ENCODE results near the gene SMAD3. TPM values are rescaled to one million over a fixed set of nuclear protein-coding genes. Genes with fewer than 3 reads are reported as not detected.
A peak's percentile ranks its signal among the peaks of the same experiment; 100 is the strongest.

The SMAD3 gene
- total and polyA plus RNA-seq, 10 of the 15 experiments (the other 5 are each of a cell fraction or from before 2014, with no cell fraction given) = 5.6 to 43.2 (median 16.0) TPM

- BruUV-seq (replicated peaks) = no TSS peak
- ATAC-seq (peak; percentile 20), DNase-seq (ENCODE audit: low read depth, low spot score) (no peak), FAIRE-seq (no peak)
- 33% methylated on average over 3 of the region's 3 CpGs for WGBS (ENCODE audit: insufficient coverage, insufficient replicate concordance, low lambda C conversion rate, missing lambda C conversion rate)
- Histone ChIP-seq H3K4me3 (peak overlapping the region; percentile 27; the same call in 1 of the 2 replicates), H3K4me1 (ENCODE audit: control insufficient read depth, insufficient read depth, low read length) (peaks cover 85% of the 10 kb centered on the region), H2AFZ (ENCODE audit: control insufficient read depth, low read depth, low read length) (no peak overlapping the region), H3K36me3 (ENCODE audit: control insufficient read depth in 2 of 2, insufficient read depth in 2 of 2, low read length in 1 of 2) (peaks cover 3% of the 10 kb centered on the region in 2 experiments), H3K4me2 (ENCODE audit: control insufficient read depth, insufficient read depth) (peak overlapping the region; percentile 90), H4K20me1 (ENCODE audit: control insufficient read depth, insufficient read depth) (0 out of 2 replicates have a peak, but pooled peaks cover 3% of the 10 kb centered on the region), H3K9me3 (replicated peaks; ENCODE audit: control insufficient read depth, insufficient read depth, low read length) (no peaks in the 10 kb centered on the region), H3K79me2 (ENCODE audit: control insufficient read depth, insufficient read depth, low read length) (peaks cover 76% of the 10 kb centered on the region), H3K9ac (ENCODE audit: control insufficient read depth, insufficient read depth, low read length) (peak overlapping the region; percentile 73), H3K27ac (ENCODE audit: control insufficient read depth, insufficient read depth) (peak overlapping the region; percentile 93), H3K27me3 (replicated peaks in 1 of 2; ENCODE audit: control insufficient read depth in 2 of 2, insufficient read depth in 2 of 2, low read length in 1 of 2) (no peaks in the 10 kb centered on the region)
- ChIA-PET RAD21 (ENCODE audit: unreplicated experiment) (interaction anchor here (0.8 to 13.0 kb wide), 19 partner anchors 13 to 160 kb away, joined by 3 to 215 read pairs (median 5); partner anchors contain the start of gene SMAD3), SMC1A (ENCODE audit: uncharacterized antibody, unreplicated experiment) (interaction anchor here (0.8 to 13.0 kb wide), 27 partner anchors 9 to 222 kb away, joined by 3 to 247 read pairs (median 9); partner anchors contain the start of gene SMAD3), CTCF (interaction anchor here (0.8 to 8.5 kb wide), 14 partner anchors 10 to 159 kb away, joined by 3 to 71 read pairs (median 4); no protein-coding TSS in a partner anchor), POLR2A (interaction anchor here (1.1 to 6.8 kb wide), 8 partner anchors 8 to 61 kb away, joined by 3 to 79 read pairs (median 6); partner anchors contain the start of gene SMAD3)
- in situ Hi-C loops (cut with MboI) (loop anchor here (25.0 kb wide), 1 partner anchor 1295 kb away; the partner anchor contains the start of gene DENND4A), intact Hi-C loops (cut with micrococcal nuclease; ENCODE audit: unreplicated experiment) (loop anchor here (5.0 to 10.0 kb wide), 3 partner anchors 35 to 763 kb away; partner anchors contain the start of gene RNU6-1)
- TF ChIP-seq SREBF1 (IDR thresholded peaks at IDR 0.05; ENCODE audit: low read length) (no peak), POLR2A (IDR thresholded peaks at IDR 0.05; ENCODE audit: low read depth, low read length) (0 out of 2 replicates have a peak, but pooled peaks have one; percentile 33), RB1 (IDR thresholded peaks at IDR 0.05; ENCODE audit: borderline replicate concordance) (no peak), MYB (IDR thresholded peaks at IDR 0.05; ENCODE audit: borderline replicate concordance, low read depth, low read length) (no peak), KLF5 (IDR thresholded peaks at IDR 0.05; ENCODE audit: partially characterized antibody) (no peak), TBL1XR1 (IDR thresholded peaks at IDR 0.05; ENCODE audit: low read depth, low read length) (no peak), CTCF (IDR thresholded peaks at IDR 0.05 in 2 of 3, conservative IDR thresholded peaks at IDR 0.05 in 1 of 3; ENCODE audit: control insufficient read depth in 2 of 3, extremely low read depth in 1 of 3, insufficient read depth in 1 of 3, low read depth in 3 of 3, low read length in 3 of 3) (no peak), SP1 (IDR thresholded peaks at IDR 0.05; ENCODE audit: low read depth, low read length) (no peak), BCLAF1 (IDR thresholded peaks at IDR 0.05) (no peak), MTA2 (IDR thresholded peaks at IDR 0.05; ENCODE audit: low read depth) (peak; percentile 49; the same call in 1 of the 2 replicates), CBFB (IDR thresholded peaks at IDR 0.05; ENCODE audit: low read depth) (peak; percentile 53; the same call in 1 of the 2 replicates), RAD51 (IDR thresholded peaks at IDR 0.05) (no peak)
- TF ChIP-seq, protein P1, sequence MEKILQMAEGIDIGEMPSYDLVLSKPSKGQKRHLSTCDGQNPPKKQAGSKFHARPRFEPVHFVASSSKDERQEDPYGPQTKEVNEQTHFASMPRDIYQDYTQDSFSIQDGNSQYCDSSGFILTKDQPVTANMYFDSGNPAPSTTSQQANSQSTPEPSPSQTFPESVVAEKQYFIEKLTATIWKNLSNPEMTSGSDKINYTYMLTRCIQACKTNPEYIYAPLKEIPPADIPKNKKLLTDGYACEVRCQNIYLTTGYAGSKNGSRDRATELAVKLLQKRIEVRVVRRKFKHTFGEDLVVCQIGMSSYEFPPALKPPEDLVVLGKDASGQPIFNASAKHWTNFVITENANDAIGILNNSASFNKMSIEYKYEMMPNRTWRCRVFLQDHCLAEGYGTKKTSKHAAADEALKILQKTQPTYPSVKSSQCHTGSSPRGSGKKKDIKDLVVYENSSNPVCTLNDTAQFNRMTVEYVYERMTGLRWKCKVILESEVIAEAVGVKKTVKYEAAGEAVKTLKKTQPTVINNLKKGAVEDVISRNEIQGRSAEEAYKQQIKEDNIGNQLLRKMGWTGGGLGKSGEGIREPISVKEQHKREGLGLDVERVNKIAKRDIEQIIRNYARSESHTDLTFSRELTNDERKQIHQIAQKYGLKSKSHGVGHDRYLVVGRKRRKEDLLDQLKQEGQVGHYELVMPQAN (conservative IDR thresholded peaks at IDR 0.05) = 0 out of 2 replicates have a peak, but pooled peaks have one; percentile 28
- TF ChIP-seq, protein P2, sequence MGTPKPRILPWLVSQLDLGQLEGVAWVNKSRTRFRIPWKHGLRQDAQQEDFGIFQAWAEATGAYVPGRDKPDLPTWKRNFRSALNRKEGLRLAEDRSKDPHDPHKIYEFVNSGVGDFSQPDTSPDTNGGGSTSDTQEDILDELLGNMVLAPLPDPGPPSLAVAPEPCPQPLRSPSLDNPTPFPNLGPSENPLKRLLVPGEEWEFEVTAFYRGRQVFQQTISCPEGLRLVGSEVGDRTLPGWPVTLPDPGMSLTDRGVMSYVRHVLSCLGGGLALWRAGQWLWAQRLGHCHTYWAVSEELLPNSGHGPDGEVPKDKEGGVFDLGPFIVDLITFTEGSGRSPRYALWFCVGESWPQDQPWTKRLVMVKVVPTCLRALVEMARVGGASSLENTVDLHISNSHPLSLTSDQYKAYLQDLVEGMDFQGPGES (IDR thresholded peaks at IDR 0.05) = no peak
Observed at GRCh38 chr15:67082007-67082536, 16.7 kb downstream of the SMAD3 start.
